ENCODE measurements around the gene ZNF654.

DNA sequence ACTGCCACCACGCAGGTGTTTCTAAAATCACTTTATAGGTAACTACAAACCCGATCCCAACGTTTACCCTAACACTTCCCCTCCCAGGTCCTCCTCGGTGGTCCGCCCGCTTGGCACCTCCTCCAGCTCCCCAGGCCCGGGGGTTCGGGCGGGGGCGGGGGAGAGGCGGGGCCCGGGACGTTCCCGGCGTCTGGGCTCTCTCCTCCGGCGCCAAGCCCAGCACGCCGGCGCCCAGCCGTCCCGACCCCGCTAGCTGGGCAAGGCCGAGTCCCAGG is 812 bp upstream of the ZNF654 start:
- TF ChIP-seq, protein P1, sequence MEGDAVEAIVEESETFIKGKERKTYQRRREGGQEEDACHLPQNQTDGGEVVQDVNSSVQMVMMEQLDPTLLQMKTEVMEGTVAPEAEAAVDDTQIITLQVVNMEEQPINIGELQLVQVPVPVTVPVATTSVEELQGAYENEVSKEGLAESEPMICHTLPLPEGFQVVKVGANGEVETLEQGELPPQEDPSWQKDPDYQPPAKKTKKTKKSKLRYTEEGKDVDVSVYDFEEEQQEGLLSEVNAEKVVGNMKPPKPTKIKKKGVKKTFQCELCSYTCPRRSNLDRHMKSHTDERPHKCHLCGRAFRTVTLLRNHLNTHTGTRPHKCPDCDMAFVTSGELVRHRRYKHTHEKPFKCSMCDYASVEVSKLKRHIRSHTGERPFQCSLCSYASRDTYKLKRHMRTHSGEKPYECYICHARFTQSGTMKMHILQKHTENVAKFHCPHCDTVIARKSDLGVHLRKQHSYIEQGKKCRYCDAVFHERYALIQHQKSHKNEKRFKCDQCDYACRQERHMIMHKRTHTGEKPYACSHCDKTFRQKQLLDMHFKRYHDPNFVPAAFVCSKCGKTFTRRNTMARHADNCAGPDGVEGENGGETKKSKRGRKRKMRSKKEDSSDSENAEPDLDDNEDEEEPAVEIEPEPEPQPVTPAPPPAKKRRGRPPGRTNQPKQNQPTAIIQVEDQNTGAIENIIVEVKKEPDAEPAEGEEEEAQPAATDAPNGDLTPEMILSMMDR (IDR thresholded peaks at IDR 0.05): no peak
- TF ChIP-seq RFX5 (IDR thresholded peaks at IDR 0.05; ENCODE audit: low read length) (no peak), RAD21 (IDR thresholded peaks at IDR 0.05; ENCODE audit: low read length) (no peak), FOXM1 (IDR thresholded peaks at IDR 0.05; ENCODE audit: low read depth) (no peak), CHD2 (IDR thresholded peaks at IDR 0.05; ENCODE audit: low read length, partially characterized antibody) (no peak), TCF12 (IDR thresholded peaks at IDR 0.05) (no peak), EZH2phosphoT487 (IDR thresholded peaks at IDR 0.05; ENCODE audit: borderline replicate concordance, low read depth) (no peak), TEAD4 (IDR thresholded peaks at IDR 0.05; ENCODE audit: borderline replicate concordance, insufficient read depth) (no peak), EP300 (IDR thresholded peaks at IDR 0.05; ENCODE audit: borderline replicate concordance in 1 of 2, low read depth in 1 of 2, low read length in 1 of 2) (no peak)
- TF ChIP-seq, protein P2, sequence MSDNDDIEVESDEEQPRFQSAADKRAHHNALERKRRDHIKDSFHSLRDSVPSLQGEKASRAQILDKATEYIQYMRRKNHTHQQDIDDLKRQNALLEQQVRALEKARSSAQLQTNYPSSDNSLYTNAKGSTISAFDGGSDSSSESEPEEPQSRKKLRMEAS (IDR thresholded peaks at IDR 0.05; ENCODE audit: low read depth): no peak
- TF ChIP-seq, protein P3, sequence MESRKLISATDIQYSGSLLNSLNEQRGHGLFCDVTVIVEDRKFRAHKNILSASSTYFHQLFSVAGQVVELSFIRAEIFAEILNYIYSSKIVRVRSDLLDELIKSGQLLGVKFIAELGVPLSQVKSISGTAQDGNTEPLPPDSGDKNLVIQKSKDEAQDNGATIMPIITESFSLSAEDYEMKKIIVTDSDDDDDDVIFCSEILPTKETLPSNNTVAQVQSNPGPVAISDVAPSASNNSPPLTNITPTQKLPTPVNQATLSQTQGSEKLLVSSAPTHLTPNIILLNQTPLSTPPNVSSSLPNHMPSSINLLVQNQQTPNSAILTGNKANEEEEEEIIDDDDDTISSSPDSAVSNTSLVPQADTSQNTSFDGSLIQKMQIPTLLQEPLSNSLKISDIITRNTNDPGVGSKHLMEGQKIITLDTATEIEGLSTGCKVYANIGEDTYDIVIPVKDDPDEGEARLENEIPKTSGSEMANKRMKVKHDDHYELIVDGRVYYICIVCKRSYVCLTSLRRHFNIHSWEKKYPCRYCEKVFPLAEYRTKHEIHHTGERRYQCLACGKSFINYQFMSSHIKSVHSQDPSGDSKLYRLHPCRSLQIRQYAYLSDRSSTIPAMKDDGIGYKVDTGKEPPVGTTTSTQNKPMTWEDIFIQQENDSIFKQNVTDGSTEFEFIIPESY (IDR thresholded peaks at IDR 0.05; ENCODE audit: borderline replicate concordance, low read depth): no peak

Measured in SK-N-SH (cell line).